HPDE6-E6E7 (cell line): ENCODE measurements around the gene SHROOM3.

Source experiments
- DNase-seq: peaks from one replicate; pipeline ENCODE4 v3.0.0; 2011; ENCODE audit warnings: missing footprints; ENCODE audit errors: extremely low spot score

Gene SHROOM3

DNA sequence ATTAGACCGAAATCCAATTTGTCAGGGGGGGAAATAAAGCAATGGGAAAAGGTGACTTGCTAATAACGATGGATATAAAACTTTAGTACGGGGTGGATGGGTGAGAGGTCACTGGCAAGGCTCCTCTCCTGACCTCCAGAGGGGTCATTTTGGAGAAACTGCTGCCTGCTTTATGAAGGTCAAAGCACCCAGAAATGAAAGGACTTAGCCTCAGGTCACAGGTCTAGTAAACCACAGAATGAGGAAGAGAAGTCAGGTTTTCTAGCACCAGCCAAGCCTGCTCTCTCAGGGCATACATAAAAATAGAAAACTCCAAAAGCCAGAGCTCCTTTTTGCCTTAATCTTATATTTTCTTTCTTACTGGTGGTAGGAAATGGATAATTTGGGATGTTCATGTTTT is 134.2 kb downstream of the SHROOM3 start:
- DNase-seq, result no peak

DNA sequence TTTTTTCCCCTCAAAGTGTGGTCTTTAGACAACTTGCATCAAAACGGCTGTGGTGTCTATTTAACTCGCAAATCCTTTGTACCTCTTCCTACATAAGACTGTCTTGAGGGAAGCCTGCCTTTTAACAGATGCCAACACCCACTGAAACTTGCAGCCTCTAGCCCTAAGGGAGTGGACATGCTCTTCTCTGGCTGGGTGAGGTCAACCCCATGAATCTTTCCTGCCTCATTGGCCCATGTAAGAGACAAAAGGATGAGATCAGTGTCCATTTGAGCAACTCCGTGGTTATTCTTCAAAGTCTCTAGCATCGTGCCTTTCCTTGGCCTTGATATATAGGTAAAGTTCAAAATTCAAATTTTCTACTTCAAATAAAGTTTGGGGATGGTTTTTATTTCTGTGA is 134.7 kb downstream of the SHROOM3 start:
- no peak for DNase-seq

DNA sequence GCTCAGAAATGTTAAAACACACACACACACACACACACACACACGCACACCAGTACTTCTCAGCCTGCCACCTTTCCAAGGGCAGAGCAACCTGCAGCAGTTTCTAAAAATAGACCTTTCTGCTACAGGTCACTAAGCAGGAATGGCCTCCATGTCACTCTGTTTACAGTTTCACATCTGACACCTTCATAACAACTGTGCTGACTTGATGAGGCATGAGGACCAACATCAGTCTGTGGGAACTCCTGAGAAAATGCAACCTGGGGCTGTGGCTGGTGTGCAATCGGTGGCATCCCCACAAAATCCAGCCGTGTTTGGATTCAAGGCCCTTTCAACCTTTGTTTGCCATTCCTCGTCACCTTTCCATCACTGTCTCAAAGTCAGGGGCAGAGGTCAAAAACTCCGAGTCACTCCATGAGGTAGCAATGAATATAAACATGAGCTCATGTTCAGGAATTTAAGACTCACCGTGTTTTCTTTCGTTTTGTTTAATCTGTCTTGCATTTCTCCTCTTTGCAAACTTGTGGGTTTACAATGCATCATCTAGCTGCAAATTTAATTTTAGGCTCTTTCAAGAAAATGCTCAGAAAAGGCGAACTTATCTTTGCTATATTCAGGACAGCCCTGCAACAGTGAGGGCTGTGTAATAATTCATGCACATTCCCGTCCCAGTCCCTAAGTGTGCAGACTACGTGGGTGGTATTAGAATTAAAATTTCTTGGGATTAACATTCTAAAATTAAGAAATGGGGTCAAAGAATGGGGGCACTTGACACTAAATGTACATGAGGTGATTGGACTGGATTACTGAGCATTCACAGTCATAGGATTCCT is 135.3 kb downstream of the SHROOM3 start:
- no peak for DNase-seq

DNA sequence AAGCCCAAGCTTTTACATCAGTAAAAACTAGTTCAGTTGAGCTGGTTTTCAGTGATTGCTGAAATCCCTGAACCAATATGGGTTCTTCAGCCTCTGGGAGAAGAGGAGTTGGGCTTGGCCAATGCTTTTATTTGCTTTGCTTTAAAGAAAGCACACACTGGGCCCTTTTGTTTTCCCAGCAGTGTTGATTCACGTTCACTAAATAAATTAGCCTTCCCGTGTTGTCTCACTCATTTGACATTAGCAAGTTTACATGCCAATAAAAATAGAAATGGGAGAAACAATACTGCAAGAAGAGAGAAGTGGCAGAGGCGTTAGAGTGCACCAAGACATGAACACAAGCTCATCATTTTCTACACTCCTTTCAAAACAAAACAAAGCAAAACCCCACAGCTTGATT is 136.2 kb downstream of the SHROOM3 start:
- DNase-seq, result no peak

DNA sequence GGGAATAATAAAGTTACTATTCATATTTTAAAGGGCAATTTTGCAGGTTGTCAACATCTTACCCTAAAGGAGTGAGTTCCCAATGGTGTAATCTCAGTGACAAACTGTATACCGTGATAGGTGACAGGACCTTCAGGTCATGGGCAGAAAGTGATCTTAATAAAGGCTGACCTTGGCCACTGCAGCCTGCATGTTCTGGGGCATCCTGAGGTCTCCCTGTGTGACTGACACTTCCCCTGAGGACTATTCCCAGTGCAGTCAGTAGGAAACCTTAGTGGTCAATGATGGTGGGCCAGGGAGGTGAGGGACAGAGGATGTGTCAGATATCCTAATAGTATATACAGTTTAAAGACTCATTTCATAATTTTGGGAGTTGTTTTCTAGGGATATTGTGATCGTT is 137.2 kb downstream of the SHROOM3 start:
- DNase-seq, result no peak

DNA sequence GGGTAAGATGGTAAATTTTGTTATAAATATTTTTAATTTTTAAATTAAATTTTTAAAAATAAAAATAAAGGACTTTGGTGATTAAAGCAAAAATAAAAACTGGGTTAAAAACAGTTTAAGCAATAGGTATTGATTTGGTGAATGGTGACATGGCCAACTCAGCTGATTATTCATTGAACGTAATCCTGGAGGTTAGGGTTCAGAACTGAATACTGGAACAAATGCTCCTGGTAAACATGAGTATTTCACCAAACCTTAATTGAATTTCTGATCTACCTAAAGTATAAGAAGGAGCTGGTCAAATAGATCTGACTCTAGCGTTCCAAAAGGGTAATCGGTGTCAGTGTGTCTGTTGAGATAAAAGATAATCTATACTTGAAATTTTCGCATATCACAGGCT is 141.8 kb downstream of the SHROOM3 start:
- DNase-seq, result no peak

DNA sequence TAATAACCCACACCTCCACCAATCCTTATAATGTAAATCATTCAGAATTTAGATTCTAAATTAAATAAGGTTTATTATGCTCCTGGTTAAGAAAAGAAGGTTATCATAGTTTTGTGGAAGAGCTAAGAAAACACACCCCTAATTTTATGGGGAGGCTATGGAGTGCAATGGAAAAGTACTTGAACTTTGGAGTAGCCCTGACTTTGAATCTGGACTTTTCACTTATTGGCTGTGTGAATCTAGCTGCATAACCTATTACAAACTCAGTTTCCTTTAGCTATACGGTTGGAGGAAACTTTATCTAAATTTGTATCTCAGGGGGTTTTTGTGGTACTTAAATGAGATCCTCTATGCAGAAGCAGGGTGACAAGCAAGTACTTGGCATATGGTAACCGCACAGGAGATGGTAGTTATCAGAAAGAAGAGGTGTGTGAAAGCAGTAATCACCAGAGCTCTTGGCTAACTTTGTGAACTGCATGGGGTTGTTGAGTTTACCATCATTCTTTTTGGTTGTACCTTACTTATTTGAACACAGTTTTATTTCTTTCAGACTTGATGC is 143.1 kb downstream of the SHROOM3 start:
- DNase-seq, result no peak

DNA sequence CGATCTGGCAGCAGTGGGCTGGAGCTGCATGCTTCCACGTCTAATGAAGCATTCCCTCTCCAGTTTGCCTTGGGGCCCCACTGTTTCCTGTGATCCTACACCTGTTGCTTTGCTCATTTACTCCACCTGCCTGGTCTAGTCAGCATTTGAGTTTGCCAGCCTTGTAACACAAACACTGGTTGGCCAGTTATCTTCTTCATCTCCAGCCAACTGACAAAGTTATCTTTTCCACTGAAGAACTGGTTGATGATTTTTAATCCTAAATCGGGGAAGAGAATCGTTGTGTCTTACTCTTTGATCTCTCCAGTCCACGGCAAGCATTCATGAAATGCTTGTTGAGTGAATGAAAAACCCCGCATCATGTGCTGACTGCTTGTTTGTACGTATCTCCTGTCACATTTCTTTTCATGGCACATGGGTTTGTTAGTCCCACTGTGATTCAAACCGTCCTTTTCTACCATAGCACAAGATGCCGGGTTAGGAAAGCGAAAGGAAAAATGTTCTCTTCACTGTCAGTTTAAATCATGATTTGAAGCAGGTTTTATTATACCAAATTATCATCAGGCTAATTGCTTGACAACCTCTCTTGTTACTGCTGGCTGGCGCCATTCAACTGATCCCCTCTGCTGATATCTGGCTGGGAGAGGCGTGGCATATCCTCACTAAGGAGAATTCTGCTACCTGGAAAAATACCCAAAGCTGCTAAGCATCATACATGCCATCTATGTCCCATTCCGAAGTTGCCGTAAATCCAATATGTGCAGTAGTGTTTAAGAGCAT is 144.8 kb downstream of the SHROOM3 start:
- DNase-seq, result no peak

DNA sequence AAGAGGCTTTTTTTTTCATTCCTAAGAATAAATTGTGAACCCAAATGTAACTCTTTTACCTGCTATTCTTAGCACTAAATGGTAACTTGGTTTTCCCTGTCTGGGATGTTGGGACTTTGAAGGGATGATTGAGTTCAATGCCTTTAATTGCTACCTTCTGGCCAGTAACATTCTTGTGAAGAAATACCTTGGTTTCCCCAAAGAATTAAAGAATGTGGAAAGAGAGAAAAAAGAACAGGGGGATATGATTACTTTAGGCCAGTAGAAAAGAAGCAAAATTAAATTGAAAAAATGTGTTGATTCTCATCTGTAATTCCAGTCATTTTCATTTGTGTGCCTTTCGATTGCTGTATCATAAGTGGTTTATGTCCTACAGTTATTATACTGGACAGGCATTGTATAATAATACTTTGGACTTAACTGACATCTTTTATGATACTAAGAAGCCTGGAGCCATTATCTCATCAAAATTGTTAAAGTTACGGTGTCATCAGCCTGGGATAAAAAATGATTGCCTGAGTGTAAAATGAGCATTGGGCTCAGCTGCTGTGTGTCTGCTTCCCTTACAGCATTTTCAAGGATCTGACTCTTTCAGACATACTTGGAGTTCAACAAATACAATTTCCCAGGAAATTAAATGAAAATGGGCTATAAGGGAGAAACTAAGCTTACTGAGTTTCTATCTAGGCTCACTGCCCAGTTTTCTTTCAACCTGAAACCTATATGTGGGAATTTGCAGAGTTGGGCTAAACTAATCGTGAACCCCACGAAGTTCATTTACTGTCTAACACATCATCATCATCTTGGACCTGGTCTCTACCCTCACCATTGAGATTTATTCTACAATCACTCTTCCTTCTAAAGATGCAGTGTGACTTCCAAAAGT is 146.3 kb downstream of the SHROOM3 start:
- no peak for DNase-seq

DNA sequence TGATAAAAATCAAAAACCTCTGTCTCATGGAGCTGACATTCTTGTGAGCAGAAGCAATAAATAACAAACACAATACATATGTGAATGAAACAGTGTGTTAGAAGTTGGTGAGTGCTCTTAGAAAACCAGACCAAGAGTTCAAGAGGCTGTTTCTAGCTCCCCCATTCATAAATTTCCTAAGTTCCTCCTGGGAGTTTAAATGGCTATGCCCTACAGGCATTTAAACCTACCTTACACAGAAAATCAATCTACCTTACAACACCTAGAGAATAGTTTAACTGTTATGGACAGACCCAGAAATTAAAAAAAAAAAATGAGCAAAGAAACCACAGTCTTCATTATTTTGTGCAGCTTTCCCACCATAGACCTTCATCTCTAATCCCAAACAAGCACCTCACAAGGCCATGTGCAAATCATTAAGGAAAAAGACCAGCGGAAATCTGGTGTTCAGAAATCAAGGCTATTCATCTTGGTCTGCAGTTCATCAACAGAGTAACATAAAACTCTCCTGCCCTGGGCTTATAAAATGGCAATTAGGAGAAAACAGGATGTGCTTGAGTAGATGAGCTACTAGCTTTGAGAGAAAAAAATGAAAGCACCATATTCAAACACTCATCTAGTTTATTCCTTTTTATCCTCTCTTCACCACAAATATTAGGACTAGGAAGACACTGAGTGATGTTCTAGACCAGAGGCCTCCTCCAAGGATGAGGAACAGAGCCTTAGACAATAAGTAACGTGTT is 147.2 kb downstream of the SHROOM3 start:
- no peak for DNase-seq

DNA sequence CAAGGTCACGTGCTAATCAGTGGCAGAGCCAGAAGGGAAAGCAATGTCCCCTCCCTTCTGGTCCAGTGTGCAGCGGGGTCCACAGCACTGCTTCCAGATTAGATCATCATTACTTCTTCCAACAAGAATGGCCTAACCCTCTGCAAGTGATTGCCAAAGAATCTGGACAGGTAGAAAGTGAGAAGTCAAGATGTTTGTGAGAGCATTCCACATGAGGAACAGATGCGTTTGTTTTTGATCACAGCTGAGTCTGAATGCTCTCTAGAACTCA is 147.7 kb downstream of the SHROOM3 start:
- DNase-seq, result no peak

DNA sequence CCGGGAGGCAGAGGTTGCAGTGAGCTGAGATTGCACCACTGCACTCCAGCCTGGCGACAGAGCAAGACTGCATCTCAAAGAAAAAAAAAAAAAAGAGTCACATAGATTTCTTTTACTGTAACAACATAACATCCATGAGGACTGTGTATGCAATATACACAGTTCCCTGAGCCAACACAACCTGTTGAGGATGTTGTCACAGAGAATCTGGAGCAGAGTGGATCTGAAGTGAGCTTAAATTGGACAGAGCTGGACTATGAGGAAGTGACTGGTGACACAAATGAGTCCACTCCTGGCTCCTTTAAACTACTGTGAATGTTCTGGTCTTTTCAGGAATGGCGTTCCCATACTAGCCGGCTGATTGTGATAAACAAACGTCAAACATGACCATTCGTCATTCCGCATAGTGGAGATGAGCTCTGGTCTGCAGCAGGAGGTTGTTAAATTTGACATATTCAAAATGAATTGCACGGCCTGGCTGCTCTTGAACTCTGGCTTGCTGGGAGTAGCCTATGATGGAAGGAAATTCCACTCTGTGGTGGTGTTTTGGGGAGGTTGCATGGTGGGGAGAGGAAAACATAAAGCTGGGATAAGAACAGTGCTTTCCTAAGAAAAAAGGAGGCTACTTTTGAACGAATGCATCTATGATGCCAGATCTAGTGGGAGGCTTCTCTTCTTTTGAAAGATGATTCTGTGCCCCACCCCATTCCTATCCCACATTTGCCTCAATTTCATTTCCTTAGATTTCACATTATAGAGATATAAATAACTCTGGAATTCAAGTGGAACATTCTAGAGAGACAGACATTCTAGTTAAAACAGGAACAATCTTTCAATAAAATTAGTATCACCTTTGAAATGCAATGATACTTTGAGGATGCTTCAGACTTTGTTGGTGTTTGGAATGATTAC is 149.5 kb downstream of the SHROOM3 start:
- DNase-seq, result no peak

DNA sequence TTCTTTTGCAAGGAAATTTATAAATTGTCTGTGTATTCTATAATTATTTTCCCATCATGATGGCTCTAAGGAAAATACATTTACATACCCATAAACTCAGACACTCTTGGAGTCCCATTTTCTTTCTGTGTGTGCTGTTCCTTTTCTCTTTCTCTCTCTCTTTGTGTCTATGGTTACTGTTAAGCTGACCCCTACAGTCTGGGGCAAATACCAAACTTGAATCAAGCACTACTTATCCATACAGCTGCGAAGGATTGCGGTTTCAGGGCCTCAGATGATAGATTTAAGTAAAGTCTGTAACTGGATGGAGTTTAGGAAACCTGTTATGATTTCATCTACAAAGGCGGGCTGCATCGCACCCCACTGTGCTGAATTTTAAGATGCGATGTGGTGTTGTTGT is 150.2 kb downstream of the SHROOM3 start:
- no peak for DNase-seq

DNA sequence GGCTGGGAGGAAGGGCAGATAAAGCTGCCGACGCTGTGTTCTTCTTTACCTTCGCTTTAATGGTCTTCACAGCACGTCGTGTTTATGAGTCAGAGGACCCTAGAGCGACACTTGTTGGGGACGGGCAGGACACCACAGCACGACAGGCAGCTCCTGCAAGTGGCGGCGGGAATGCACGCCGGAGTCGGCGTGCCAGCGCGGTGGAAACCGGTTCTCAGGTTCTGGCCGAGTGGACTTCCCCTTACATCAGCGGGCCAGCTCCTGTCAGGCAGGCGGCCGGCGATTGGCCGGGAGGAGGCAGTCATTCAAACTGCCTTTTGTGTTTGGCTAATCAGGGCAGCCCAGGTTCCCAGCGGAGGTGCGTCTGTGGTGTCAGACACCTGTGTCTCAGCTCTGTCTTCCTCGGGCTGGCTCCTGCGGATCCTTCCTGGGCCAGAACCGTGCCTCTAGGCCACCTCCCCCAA is 150.9 kb downstream of the SHROOM3 start:
- peak; percentile 76 for DNase-seq

DNA sequence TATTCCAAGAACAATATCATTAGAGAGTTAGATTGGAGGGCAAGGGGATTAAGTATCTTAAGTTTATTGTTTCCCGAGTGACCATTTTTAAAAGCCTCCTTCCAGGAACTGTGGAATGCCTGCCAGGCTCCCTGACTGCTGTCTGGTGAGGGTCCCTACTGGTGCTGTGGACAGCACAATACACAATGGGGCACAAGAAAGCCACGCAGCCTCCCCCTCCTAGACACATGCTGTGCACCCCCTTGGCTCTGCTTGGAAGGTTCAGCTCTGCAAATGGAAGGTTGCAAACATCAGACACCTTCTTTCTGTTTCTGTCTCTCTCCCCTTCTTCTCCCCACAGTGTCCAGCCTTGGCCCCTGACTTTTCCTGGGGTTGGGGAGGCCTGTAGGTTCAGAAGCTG is 153.2 kb downstream of the SHROOM3 start:
- no peak for DNase-seq

DNA sequence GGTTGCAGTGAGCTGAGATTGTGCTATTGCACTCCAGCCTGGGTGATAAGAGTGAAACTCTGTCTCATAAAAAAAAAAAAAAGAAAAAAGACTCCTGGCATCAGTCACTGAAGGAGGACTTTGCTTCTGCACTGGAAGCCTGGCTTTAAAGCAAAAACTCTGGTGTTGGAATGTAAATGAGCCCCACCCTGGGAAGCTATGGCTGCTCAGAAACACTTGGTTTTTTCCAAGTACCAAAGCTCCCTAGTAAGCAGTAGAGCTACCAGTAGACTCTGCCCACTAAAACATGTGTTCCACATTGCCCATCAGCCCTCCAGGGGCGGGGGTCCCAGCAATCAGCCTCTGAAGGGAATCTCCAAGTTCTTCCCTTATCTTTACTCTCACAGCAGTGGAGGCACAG is 154.4 kb downstream of the SHROOM3 start:
- DNase-seq, result no peak

DNA sequence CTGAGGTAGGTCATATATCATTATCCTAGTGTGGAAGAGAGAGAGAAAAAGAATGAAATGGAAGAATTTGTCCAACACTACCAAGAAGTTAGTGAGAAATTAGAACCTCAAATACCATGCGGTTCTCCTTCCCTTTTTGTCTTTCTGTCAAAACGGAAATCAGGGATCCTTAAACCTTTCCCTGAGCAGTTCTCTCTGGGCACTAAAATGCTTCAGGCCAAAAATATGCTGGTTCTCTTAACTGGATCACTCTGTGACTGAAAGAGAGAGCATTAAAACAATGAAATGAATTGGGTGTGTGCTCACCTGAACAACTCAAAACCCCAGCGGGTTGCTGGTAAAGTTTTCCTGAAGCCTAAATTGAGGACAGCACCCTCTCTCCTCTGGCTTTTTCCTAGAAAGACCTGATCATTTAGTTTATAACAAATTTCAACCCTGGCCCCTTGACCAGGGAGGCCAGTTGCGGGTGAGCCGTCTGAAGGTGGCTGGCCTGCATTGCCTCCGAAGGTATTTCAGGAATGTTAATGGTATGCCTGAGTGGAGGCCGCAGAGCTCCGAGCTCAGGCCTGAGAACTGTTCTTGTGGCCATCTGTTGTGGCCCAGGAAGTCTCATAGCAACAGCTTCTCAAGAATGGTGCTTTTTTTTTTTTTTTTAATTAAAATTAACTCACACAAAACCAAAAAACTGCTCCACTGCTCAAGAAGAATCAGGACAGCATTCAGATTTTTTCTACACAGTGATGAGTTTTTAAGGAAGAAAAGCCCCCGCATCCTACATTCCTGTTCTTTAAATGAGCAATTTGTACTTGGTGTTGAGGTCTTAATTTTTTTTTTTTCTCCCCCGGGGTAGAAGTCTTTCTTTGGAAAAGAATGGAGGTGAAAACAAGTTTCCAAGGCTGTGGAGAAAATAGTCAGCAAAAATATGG is 155.1 kb downstream of the SHROOM3 start:
- DNase-seq, result no peak

DNA sequence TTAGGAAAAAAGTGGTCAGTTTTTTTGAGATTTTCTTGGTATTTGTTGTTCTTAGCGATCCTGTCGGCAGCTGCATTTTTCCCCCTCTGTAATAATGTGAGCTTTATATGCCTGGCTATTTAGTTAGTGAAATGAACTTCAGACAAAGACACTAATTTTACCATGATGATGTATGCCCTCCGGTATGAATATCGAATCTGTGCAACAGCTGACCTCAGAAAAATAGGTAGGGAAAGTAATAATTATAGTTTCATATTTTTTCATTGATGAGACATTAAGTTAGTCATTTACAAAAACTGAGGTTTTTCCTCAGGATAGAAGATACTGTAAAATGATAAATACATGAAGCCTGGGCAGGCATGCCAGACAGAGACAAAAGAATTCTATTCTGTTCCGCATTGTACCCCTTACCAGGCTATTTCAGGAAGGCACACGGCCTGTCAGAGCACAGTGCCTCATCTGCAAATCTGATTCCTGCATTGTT is 155.8 kb downstream of the SHROOM3 start:
- no peak for DNase-seq

DNA sequence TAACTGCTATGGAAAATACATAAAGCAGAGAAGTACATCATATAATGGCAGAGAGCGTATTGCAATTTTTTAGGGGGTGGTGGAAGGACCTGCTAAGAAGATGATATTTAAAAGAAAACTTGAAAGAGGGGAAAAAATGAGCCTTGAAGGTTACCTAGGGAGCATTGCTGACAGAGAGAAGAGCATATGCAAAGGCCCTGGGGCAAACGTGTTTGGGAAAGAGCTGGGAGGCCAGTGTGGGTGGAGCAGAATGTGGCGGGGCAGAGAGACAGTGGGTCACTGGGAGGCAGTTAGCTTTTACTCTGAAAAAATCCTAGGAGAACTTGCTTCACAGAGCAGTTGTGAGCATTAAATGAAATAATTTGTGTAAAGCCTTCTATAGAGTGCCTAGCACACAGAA is 157.0 kb downstream of the SHROOM3 start:
- DNase-seq, result no peak
